ENCODE measurements around the gene COX6A2. TPM values are rescaled to one million over a fixed set of nuclear protein-coding genes. Genes with fewer than 3 reads are reported as not detected.

Gene COX6A2
- polyA plus RNA-seq, 1 donor from 2014 or later, result not detected

DNA sequence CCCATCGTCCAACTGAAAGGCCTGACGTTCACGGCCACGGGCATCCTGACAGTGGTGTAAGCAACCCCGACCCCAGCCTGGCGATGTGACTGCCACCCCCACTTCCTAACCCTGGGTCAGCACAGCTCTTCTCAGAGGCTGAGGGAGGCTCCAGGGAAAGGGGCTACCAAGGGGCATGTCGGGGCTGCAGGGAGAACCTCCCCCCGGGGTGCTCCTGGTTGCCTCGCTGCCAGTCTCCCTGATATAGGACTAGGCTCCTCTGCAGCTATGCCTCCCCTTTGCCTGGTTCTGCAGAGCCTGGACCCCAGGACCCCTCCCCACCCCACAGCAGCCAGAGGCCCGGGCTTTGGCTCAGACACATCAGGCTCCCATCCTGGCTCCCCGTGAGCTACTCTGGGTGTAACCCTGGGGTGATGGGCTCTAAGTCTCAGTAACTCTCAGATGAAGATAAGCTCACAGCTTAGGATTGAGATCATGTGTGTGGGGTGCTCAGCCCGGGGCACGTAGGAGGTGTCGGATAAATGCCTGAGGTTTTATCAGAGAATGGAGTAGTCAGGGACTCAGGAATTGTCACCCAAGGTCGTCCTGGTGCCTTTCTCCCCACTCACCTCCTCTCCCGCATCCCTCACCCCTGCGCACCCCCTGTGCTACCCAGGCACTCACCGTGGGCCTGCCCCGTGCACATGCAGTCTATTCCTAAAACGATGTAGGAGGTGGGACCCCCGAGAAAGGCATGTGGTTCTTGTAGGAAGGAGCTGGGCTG is 24.4 kb downstream of the COX6A2 start:
- Histone ChIP-seq H3K4me3 (ENCODE audit: low read length) (no peak overlapping the region), H3K79me2 (replicated peaks; ENCODE audit: insufficient read depth, low read length) (no peaks in the 10 kb centered on the region), H3K9ac (ENCODE audit: low read length) (no peak overlapping the region), H3K9me3 (ENCODE audit: low read length) (no peaks in the 10 kb centered on the region), H3K36me3 (ENCODE audit: insufficient read depth, low read length) (no peaks in the 10 kb centered on the region), H2AFZ (ENCODE audit: low read depth, low read length) (no peak overlapping the region), H4K20me1 (ENCODE audit: insufficient read depth) (no peaks in the 10 kb centered on the region), H3K27ac (ENCODE audit: low read length) (no peak overlapping the region), H3F3A (ENCODE audit: insufficient read depth, low read length, poor library complexity, severe bottlenecking) (no peaks in the 10 kb centered on the region), H3K4me2 (ENCODE audit: low read length) (no peak overlapping the region), H3K27me3 (ENCODE audit: insufficient read depth, low read depth, low read length) (no peaks in the 10 kb centered on the region), H3K9me2 (ENCODE audit: insufficient read depth, low read length) (no peaks in the 10 kb centered on the region)
- TF ChIP-seq, protein P1, sequence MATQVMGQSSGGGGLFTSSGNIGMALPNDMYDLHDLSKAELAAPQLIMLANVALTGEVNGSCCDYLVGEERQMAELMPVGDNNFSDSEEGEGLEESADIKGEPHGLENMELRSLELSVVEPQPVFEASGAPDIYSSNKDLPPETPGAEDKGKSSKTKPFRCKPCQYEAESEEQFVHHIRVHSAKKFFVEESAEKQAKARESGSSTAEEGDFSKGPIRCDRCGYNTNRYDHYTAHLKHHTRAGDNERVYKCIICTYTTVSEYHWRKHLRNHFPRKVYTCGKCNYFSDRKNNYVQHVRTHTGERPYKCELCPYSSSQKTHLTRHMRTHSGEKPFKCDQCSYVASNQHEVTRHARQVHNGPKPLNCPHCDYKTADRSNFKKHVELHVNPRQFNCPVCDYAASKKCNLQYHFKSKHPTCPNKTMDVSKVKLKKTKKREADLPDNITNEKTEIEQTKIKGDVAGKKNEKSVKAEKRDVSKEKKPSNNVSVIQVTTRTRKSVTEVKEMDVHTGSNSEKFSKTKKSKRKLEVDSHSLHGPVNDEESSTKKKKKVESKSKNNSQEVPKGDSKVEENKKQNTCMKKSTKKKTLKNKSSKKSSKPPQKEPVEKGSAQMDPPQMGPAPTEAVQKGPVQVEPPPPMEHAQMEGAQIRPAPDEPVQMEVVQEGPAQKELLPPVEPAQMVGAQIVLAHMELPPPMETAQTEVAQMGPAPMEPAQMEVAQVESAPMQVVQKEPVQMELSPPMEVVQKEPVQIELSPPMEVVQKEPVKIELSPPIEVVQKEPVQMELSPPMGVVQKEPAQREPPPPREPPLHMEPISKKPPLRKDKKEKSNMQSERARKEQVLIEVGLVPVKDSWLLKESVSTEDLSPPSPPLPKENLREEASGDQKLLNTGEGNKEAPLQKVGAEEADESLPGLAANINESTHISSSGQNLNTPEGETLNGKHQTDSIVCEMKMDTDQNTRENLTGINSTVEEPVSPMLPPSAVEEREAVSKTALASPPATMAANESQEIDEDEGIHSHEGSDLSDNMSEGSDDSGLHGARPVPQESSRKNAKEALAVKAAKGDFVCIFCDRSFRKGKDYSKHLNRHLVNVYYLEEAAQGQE (IDR thresholded peaks at IDR 0.05; ENCODE audit: borderline replicate concordance), result no peak
- TF ChIP-seq EZH2 (IDR thresholded peaks at IDR 0.05; ENCODE audit: borderline replicate concordance, insufficient read depth, low read length, poor library complexity, severe bottlenecking) (no peak), POLR2AphosphoS5 (IDR thresholded peaks at IDR 0.05) (no peak), EP300 (conservative IDR thresholded peaks at IDR 0.05; ENCODE audit: poor library complexity, severe bottlenecking) (no peak), TAF1 (IDR thresholded peaks at IDR 0.05; ENCODE audit: low read depth) (no peak), SMC3 (conservative IDR thresholded peaks at IDR 0.05; ENCODE audit: poor library complexity) (no peak), MXI1 (conservative IDR thresholded peaks at IDR 0.05; ENCODE audit: poor library complexity, severe bottlenecking) (no peak), RAD21 (conservative IDR thresholded peaks at IDR 0.05) (no peak)
- TF ChIP-seq, protein P2, sequence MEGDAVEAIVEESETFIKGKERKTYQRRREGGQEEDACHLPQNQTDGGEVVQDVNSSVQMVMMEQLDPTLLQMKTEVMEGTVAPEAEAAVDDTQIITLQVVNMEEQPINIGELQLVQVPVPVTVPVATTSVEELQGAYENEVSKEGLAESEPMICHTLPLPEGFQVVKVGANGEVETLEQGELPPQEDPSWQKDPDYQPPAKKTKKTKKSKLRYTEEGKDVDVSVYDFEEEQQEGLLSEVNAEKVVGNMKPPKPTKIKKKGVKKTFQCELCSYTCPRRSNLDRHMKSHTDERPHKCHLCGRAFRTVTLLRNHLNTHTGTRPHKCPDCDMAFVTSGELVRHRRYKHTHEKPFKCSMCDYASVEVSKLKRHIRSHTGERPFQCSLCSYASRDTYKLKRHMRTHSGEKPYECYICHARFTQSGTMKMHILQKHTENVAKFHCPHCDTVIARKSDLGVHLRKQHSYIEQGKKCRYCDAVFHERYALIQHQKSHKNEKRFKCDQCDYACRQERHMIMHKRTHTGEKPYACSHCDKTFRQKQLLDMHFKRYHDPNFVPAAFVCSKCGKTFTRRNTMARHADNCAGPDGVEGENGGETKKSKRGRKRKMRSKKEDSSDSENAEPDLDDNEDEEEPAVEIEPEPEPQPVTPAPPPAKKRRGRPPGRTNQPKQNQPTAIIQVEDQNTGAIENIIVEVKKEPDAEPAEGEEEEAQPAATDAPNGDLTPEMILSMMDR (IDR thresholded peaks at IDR 0.05; ENCODE audit: poor library complexity, severe bottlenecking), result no peak

DNA sequence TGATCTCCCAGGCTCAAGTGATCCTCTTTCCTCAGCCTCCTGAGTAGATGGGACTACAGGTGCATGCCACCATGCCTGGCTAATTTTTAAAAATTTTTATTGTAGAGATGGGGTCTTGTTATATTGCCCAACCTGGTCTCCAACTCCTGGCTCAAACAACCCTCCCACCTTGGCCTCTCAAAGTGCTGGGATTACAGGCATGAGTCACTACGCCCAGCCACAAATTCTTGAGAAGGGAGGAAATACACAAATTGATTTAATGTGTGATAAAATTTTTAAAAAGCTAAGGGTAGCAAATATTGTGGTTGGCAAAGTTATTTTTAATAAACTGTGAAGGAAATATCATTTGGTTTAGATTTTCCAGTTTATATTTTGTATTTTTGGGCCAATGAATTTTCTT is 25.5 kb downstream of the COX6A2 start:
- no peak overlapping the region for H2AFZ ChIP-seq (ENCODE audit: low read depth, low read length)
- no peaks in the 10 kb centered on the region for H3K79me2 ChIP-seq (replicated peaks; ENCODE audit: insufficient read depth, low read length)
- no peak for TF ChIP-seq EP300 (conservative IDR thresholded peaks at IDR 0.05; ENCODE audit: poor library complexity, severe bottlenecking)
- TF ChIP-seq, protein P1 (IDR thresholded peaks at IDR 0.05; ENCODE audit: borderline replicate concordance), result no peak
- no peak for TF ChIP-seq EZH2 (IDR thresholded peaks at IDR 0.05; ENCODE audit: borderline replicate concordance, insufficient read depth, low read length, poor library complexity, severe bottlenecking)
- TF ChIP-seq TAF1 (IDR thresholded peaks at IDR 0.05; ENCODE audit: low read depth), result no peak
- TF ChIP-seq MXI1 (conservative IDR thresholded peaks at IDR 0.05; ENCODE audit: poor library complexity, severe bottlenecking), result no peak
- H3K9ac ChIP-seq (ENCODE audit: low read length), result no peak overlapping the region
- H3K27ac ChIP-seq (ENCODE audit: low read length), result no peak overlapping the region
- H3K36me3 ChIP-seq (ENCODE audit: insufficient read depth, low read length), result no peaks in the 10 kb centered on the region
- H4K20me1 ChIP-seq (ENCODE audit: insufficient read depth), result no peaks in the 10 kb centered on the region
- H3F3A ChIP-seq (ENCODE audit: insufficient read depth, low read length, poor library complexity, severe bottlenecking), result no peaks in the 10 kb centered on the region
- no peaks in the 10 kb centered on the region for H3K27me3 ChIP-seq (ENCODE audit: insufficient read depth, low read depth, low read length)
- no peak overlapping the region for H3K4me3 ChIP-seq (ENCODE audit: low read length)
- no peaks in the 10 kb centered on the region for H3K9me2 ChIP-seq (ENCODE audit: insufficient read depth, low read length)
- no peak overlapping the region for H3K4me2 ChIP-seq (ENCODE audit: low read length)
- no peaks in the 10 kb centered on the region for H3K9me3 ChIP-seq (ENCODE audit: low read length)

Measured in neural cell (in vitro differentiated cells).